Neural progenitor cell (in vitro differentiated cells): ENCODE data around the gene GAD1.

Experiments used
- CTCF ChIP-seq: fragments of 200-600 bp; sonication (generic); IDR thresholded peaks from 2 replicates; pipeline ENCODE4 v1.5.1; 2017; ENCODE audit warnings: antibody characterized with exemption, mild to moderate bottlenecking
- EZH2 ChIP-seq: fragments of 200-600 bp; sonication (generic); IDR thresholded peaks from 2 replicates; pipeline ENCODE4 v1.6.1; 2017; ENCODE audit warnings: antibody characterized with exemption, mild to moderate bottlenecking, moderate library complexity
- EZH2phosphoT487 ChIP-seq: fragments of 200-600 bp; sonication (generic); IDR thresholded peaks from 2 replicates; pipeline ENCODE4 v1.6.1; 2017; ENCODE audit warnings: antibody characterized with exemption

GRCh38 chr2:170818752-170819470 lies 2.2 kb downstream of the GAD1 start:
- TF ChIP-seq CTCF (no peak), EZH2 (peak; percentile 44), EZH2phosphoT487 (peak; percentile 14)
